ENCODE measurements around the gene LYZL6.
"Not testable (repeated sequence)": the region's sequence is repeated elsewhere in the genome, so short reads cannot be mapped to it uniquely, and the experiment has no call there.

Gene LYZL6

GRCh38 chr17:35906191-35906925 is 37.2 kb downstream of the LYZL6 start:
- DNase-seq = no peak

GRCh38 chr17:35903451-35903850 is 40.1 kb downstream of the LYZL6 start:
- DNase-seq = no peak

- DNase-seq = no peak
Observed at GRCh38 chr17:35901631-35902175, 41.8 kb downstream of the LYZL6 start.

GRCh38 chr17:35900708-35901480 is 42.6 kb downstream of the LYZL6 start:
- DNase-seq = no peak

DNA sequence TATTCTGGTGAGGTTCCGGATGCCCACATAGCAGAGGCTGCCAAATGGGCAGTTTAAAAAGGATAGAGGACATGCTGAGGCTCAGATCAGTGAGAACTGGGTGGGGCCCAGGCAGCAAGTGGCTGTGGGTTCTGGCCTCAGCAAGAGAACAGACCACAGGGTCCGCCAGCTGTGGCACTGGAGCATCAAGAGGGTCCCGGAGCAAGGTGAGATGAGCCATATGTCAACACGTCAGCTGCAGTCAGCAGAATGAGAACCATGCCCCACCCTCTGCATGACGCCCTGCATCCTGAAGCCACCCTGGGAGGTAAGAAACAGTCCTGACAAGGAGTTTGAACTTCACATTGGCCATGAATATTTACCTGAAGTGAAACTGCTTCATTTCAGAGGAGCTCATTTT is 43.2 kb downstream of the LYZL6 start:
- no peak for DNase-seq

GRCh38 chr17:35898283-35899070 is 45.0 kb downstream of the LYZL6 start:
- no peak for DNase-seq

GRCh38 chr17:35897772-35898171 is 45.7 kb downstream of the LYZL6 start:
- DNase-seq = not testable (repeated sequence)

DNA sequence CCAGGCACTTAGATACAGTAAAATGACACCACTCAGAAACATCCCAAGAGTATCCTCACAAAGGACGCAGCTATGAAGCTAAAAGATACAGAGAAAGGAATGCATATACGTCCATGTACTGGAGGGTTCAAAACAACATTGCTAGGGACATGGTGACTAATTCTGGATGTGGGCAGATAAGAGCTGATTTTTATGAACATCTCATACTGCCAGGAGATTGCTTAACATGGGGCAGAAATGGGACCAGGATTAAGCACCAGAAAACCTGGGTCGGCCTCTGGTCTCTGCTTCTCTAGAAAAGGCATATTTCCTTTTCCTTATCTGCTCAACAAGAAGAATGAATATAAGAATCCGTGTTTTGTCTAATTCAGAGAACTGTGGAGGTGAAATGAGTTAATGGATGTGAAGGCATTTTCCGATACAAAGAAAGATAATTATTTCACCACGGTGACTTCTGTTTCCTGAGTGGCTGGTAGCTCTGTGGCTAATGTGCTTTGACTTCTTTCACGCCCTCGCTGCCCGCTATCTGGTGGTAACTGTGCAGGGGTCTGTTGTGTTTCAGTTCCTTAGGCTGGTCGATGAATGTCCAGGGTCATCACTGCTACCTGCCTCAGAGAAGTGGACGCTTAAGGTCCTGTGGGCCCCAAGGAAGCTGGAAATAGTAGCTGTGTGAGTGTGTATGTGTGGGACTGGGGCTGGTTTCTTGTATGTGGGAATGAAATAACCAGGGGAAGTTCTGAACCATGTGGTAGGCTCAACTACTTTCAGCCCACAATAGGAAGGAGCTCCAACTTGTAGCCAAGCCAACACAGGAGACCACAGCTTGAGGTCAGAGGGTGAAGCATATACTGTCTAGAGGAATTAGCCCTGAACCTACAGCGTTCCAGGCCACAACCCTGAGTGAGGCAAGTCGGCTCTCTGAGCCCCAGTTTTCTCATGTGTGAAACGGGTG is 47.6 kb downstream of the LYZL6 start:
- no peak for DNase-seq

DNA sequence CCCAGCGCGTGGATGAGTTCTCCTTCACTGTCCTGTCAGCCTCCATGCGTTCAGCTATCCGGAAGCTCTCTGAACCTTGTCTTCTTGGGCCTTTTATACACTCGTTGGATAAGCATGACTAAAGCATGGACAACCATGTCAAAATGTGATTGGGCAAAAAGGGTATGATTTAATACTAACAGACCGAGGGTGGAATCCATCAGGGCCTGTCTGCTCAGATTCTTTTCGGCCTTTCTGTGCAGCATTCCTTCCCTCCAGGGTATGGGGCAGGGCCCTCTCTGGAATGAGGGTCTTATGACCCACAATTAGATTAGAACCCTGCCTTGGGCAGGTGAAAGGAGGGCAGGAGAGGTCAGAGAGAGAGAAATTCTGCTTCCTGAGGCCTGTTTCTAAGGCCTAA is 49.3 kb downstream of the LYZL6 start:
- DNase-seq = no peak

GRCh38 chr17:35893751-35894150 is 49.8 kb downstream of the LYZL6 start:
- DNase-seq = no peak

DNA sequence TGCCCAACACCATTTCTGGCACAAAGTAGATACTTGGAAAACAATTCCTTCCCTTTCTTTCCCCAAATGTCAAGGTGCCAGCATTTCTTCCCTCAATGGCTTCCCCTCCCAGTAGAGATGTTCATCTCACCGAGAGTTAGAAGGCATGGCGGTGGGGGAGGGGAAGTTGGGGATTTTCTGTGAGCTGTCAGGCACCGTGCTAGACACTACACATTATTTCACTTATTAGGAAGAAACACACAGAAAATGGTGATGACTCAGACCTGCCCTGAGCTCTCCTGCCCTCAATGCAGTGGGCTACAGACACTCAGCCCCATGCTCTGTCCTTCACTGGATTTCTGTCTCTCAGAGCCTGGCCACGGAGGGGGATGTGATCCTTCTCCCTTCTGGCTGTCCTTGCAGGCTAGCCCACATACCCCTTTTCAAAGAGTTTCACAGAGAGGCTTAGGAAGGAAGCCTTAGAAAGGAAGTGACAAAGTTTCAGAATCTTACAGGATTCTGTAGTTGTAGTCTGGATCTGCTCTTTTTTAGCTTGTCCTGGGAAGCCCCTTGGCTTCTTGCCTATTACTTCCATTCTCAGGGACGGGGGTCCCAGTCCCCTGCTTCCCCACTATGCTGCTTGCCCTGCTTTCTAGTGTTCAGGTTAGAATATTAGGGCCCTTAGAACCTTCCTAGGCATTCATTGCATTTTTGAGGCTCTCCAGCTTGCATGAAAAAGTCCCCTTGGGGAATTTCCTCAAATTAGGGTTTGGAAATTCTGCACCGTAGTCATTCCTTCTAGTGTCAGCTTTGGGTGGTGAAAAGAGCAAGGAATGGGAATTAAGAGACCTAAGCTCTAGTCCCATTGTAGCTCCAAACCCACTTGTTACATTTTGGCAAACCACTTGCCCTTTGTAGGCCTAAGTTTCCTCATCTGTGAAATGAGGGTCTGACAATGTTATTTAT is 51.1 kb downstream of the LYZL6 start:
- no peak for DNase-seq

DNA sequence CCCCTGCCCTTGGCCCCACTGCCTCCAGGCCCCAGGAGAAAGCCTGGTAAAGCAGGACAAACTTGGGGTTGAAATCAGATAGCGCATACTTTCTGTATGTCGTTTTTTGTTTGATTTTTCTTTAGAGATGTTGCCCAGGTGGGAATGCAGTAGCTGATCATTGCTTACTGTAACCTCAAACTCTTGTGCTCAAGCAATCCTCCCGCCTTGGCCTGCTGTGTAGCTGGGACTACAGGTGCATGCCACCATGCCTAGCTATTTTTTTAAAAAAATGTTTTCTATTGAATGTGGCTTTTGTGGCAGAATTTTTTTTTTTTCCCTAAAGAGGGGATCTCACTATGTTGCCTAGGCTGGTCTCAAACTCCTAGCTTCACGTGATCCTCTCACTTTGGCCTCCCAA is 52.2 kb downstream of the LYZL6 start:
- no peak for DNase-seq

- DNase-seq = no peak
Observed at GRCh38 chr17:35890774-35891155, 52.7 kb downstream of the LYZL6 start.

DNA sequence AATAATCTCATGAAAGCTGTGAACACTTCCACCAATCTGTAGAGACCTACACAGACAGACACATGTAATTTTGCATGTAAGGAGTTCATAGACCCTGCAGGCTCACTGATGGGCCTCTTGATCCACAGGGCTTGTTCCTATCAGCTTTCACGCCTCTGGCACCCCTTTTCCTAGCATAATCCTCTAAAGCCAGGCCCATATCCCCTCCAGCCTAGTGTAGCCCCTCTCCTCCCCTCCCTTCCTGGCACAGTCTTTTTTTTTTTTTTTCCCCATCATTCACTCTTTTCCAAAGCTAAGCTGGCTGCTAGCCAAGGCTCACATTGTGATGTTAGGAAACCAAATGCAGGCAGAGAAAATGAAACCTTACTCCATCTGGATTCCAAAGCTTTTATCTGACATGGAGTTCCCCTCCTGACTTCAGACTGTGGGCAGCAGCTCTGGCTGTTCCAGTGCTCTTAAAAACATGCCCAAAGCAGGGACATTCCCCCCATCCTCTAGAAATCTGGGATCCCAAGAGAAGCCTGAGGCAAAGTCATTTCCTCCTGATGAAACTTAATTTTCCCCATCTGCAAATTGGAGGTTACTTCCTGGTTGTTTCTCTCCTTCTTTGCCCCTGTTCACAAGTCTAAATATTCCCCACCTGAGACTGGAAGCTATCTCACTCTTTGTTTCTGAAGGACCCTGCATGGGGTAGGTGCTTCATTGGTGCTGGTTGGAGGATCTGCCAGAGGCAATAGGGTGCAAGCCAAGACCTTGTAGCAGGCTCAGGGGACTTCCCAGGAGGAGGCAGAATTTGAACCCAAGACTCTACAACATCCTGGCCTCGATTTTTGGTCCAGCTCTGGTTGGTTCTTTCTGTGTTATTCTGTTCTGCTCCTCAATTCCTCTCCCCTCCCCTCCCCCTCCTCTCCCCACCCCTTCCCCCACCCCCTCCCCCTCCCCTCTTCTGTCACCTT is 53.4 kb downstream of the LYZL6 start:
- no peak for DNase-seq

- no peak for DNase-seq
Observed at GRCh38 chr17:35889241-35889640, 54.3 kb downstream of the LYZL6 start.
